GM11168 (cell line): ENCODE measurements around the gene MOB2.

ENCODE experiments used
- in situ Hi-C: fragments of 300-500 bp; cut with MboI; formaldehyde crosslinking; loops from one replicate; pipeline ENCODE4 v1.12.0; 2022; ENCODE audit warnings: low sequenced_read_pairs; ENCODE audit not compliant: unreplicated experiment

The MOB2 gene, protein sequence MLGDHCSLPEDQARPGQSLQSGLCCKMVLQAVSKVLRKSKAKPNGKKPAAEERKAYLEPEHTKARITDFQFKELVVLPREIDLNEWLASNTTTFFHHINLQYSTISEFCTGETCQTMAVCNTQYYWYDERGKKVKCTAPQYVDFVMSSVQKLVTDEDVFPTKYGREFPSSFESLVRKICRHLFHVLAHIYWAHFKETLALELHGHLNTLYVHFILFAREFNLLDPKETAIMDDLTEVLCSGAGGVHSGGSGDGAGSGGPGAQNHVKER

DNA sequence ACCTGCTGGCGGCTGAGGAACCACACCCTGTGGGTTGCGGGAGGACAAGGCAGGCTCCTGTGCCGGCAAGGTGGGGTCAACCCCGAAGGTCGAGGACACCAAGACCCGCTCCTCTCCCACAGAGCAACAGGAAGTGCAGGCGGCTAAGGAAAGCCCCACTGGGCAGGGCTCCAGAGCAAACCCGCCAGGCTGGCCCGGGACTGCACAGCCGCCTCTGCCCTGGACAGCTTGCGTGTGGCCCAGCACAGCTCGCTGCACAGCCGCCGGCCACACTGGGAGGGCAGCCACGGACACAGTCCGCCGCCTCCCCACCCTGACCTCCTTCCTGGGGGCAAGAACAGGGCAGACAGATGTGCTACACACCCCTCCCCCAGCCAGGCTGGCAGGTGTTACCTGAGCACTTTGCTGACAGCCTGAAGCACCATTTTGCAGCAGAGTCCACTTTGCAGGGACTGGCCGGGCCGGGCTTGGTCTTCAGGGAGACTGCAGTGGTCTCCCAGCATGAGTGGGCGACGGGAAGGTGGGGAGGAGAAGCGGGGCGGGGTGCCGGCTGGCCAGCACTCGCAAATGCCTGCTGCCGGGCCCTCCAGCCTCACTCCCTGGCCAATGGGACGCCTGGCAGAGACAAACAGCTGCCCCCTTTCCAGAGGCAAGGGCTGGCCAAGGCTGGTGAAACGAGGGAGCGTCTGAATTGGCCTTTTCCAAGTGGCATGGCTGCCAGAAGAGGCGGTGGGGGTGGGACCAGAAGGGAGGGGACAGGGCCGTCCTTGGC is at the start of gene MOB2:
TSS of gene MOB2 (minus strand) at position 726 of the 772 bp plus-strand sequence. CDS start at position 503, 223 bp downstream.
- in situ Hi-C loops = no loop called here

- in situ Hi-C loops = no loop called here
These were observed 48.1 kb upstream of the MOB2 start for GRCh38 chr11:1534682-1535081.

- in situ Hi-C loops = no loop called here
These were observed 47.6 kb upstream of the MOB2 start for GRCh38 chr11:1534171-1534570.

- in situ Hi-C loops = no loop called here
These were observed 46.8 kb upstream of the MOB2 start for GRCh38 chr11:1533342-1533725.

DNA sequence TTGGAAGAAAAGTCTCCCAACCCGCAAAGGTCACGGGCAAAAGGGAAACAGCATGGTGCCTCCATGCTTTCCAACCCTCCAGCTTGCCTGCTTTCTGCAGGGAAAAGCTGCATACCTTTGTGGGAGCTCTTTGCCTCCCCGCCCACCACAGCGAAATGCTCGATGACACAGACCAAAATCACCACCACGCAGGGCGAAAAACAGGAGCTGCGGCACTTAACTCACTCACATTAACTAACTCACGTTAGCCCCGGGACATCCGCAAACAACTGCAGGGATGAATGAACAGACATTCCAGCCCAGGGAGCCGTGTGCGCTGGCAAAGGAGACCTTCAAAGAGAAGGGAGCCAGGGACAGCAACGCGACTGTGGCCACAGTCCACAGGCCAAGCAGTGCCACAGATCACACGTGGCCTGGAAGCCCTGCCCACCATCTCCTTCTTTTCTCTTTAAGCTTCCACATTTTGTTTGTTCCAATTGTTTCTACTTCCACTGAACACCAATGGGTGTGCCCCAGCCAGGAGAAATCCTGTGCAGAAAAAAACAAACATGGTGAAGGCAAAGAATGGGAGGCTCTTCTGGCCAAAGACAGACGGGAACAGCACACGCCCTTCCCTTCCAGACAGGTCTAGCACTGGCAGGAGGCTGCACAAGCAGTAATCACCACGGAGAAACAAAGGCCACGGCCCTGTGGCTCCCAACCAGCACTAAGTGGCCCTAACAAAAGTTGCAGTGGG is 46.2 kb upstream of the MOB2 start:
- in situ Hi-C loops = no loop called here

GRCh38 chr11:1532014-1532586 is 45.5 kb upstream of the MOB2 start:
- in situ Hi-C loops = no loop called here

DNA sequence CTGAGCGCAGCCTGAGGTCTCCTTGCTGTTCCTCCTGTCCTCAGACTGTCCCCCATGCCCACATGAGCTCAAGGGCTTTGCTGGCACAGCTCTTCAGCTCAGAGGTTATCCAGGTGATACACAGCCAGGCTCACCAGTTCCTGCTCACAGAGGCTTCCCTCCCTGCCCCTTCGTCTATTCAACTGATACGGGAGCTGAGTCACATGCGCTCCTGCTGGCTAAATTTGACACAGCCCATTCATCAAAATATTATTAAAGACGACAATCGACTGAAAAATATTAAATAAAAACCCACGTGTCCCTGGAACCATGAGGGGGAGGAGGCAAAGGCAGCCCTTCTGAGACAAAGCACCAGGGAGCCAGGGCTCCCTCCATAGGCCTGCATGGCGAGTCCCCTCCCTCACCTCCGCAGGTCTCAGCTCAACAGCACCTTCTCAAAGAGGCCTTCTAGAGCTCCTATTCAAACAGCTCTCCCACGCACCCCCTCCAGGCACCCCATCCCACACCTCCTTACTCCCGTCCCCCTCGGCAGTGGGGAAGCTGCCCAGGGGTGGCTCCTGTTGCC is 45.0 kb upstream of the MOB2 start:
- in situ Hi-C loops = no loop called here

DNA sequence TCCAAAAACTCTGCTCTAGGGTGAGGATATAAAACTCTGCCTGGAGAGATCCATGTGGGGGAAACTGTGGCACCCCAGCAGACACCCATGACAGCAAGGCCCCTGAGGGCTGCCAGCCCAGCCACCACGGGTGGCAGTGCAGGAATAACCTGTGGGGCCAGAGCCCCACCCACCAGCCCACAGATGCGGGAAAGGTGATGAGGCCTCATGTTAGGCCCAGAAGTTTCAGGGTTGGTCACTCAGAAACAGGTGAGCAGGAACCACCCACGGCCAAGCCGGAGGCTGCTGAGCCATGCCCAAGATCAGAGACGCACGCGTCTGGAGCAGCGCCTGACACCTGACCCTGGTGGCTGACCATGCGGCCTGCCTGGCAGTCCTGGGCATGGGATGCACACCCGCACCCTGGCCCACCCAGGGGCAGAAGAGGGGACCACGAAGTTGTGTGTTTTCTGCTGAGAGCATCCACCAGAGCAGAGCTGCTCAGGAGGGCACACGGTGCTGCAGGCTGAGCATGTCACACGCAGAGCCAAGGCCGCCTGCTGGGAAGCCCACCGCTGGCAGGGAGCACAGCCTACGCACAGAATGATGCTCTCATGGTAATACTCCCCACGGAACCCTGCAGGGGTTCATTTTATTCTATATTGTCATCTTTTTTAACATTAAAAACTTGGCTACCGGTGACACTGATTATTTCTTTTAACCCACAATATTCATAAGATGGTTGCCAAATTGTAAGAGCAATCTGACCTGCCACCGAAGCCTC is 44.3 kb upstream of the MOB2 start:
- in situ Hi-C loops = no loop called here

DNA sequence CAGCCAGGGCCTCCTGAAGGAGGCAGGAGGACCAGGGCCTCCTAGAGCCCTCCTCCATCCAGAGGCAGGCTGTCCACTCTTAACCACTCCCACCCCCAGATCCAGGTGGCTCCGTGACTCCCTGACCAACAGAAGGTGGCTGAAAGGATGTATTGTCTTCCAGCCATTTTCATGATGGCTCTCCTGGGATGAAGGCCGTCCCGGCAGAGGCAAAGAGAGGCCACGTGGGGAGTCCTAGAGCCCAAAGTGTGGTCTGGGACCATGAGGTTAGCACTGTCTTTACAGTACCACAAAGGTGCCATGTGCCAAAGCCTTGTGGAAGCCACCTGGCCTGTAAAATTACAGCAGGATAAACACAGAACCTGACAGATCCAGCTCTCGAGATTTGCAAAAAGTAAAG is 43.2 kb upstream of the MOB2 start:
- in situ Hi-C loops = no loop called here

GRCh38 chr11:1529286-1529685 is 42.7 kb upstream of the MOB2 start:
- in situ Hi-C loops = no loop called here

DNA sequence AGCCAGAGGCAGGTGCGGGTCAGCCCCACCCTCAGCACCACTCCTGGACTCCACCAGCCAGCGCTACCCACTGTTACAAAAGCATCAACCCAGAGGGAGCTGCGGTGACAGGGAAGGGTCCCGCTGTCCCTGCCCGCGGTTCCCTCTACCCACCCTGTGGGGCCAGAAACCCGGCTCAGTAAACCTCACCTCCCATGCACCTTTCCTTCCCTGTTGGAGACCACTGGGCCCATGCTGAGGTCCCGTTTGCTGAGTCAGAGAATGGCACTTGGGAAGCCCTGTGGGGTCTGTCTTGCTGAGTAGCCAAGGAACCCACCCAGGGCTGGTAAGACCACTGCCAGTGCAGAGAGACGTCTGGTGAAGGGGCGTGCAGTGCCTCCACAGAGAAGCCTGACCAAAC is 42.1 kb upstream of the MOB2 start:
- in situ Hi-C loops = no loop called here

- in situ Hi-C loops = no loop called here
These were observed 40.2 kb upstream of the MOB2 start for GRCh38 chr11:1526785-1527184.

DNA sequence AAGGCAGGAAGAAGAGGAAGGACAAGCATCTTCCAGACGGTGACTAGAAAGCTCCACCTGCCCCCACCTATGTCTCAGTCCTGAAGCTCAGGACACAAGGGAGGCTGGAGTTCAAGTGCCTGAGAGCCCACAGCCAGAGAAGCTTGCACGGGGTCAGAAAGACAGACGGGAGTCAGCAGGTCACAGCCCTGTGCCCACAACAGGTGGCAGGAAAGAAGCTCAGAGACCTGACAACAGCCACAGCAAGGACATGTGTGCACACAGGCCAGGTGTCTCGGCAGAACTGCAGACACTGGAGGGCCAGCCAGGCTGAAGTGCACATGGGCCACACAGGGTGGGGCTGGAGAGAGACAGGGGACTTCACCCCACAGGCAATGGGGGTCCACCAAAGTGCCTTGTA is 37.2 kb upstream of the MOB2 start:
- in situ Hi-C loops = loop anchor here (25.0 kb wide), 1 partner anchor 311 kb away; the partner anchor contains the start of gene MUC5B

DNA sequence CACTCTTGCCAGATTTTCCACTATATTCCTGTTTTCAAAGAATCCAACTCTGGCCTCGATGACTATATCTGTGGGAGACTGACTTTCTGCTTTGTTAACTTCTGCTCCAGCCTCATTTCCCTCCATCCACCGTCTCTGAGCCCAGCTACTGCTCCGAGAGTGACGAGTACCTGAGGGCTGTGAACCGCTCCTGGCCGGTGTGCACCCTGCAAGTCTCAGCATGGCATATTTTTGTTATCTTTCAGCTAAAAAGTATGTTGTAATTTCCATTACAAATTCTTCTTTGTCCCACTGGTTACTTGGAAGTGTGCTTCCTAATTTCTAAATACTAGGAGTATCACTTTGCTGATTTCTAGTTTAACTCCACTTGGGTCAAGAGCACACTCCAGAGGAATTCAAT is 36.5 kb upstream of the MOB2 start:
- in situ Hi-C loops = loop anchor here (25.0 kb wide), 1 partner anchor 311 kb away; the partner anchor contains the start of gene MUC5B

DNA sequence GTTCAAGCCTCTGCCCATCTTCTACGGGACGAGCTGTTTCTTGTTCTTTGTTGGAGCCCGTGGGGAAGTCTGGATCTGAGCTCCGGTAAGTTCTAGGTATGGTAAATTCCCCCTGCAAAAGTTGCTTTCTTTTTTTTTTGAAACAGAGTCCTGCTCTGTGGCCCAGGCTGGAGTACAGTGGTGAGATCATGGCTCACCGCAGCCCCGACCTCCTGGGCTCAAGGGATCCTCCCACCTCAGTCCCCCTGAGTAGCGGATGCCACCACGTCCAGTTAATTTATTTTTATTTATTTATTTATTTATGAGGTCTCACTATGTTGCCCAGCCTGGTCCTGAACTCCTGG is 35.5 kb upstream of the MOB2 start:
- in situ Hi-C loops = loop anchor here (25.0 kb wide), 1 partner anchor 310 kb away; the partner anchor contains the start of gene MUC5B

GRCh38 chr11:1521382-1522080 is 35.0 kb upstream of the MOB2 start:
- in situ Hi-C loops = loop anchor here (25.0 kb wide), 1 partner anchor 309 kb away; the partner anchor contains the start of gene MUC5B

DNA sequence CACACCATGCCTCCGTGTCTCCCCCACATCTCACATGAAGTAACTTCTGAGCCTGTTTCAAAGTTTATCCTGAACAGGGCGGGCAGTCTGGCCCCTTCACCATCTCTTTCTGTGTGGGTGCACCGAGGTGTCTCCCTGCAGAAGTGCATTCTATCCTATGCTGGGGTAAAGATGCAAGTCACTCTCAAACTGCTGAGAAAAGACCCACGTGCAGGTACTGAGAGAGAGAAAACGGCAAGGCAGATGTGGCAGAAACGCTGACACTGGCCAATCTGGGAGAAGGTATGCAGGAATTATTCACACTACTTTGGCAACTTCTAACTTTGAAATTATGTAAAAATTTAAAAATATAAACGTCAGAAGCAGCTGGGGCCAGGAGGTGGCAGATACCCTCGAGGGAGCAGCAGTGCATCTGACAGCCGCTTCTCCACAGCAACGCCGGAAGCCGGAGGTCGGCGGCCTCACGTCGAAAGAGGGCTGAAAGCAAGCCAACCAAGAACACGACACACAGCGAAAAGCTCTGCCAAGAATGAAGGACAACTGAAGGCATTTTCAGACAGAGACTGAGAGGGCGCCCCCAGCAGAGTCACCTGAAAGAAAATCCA is 34.2 kb upstream of the MOB2 start:
- in situ Hi-C loops = loop anchor here (25.0 kb wide), 1 partner anchor 308 kb away; the partner anchor contains the start of gene MUC5B

DNA sequence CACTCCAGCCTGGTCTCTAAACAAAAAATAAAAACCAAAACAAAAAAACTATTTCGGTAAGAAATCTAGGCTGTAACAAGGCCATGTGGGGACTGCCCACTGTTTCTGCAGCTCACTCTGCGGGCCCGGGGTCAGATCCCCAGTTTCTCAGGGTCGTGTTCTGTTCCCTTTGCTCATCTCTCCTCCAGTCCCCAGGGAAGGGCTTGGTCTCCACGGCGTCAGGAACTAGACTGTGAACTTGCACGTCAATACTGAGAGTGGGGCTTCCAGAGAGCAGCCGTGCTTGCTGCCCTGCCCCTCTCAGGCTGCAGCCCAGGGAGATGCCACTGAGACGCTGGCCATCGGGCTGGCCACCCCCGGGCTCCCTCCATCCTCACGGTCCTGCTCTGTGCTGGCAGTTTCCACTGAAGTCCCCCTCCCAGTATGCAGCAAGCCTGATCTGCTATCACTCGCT is 33.7 kb upstream of the MOB2 start:
- in situ Hi-C loops = loop anchor here (25.0 kb wide), 1 partner anchor 308 kb away; the partner anchor contains the start of gene MUC5B
